RWPE2 (cell line): ENCODE measurements around the gene OCA2.

Experiments
- ATAC-seq: fragments of 200-7000 bp; cut with Tn5 transposase; 3 replicates; pipeline ENCODE4 v1.9.1; 2021; ENCODE audit warnings: low read depth
- DNase-seq: peaks from one replicate; pipeline ENCODE4 v3.0.0-alpha.2; 2020; ENCODE audit warnings: low spot score
- H3K27ac ChIP-seq: fragments of 450-650 bp; 2 replicates; pipeline ENCODE4 v1.5.1; 2017; ENCODE audit warnings: mild to moderate bottlenecking; ENCODE audit not compliant: poor library complexity, severe bottlenecking
- H3K27me3 ChIP-seq: fragments of 250-450 bp; sonication (Bioruptor Pico); 2 replicates; pipeline ENCODE4 v1.5.1; 2021; ENCODE audit warnings: mild to moderate bottlenecking, moderate library complexity; ENCODE audit not compliant: insufficient read depth, poor library complexity, severe bottlenecking
- H3K36me3 ChIP-seq: fragments of 250-450 bp; sonication (Bioruptor Pico); 2 replicates; pipeline ENCODE4 v1.5.1; 2020; ENCODE audit warnings: low read depth, mild to moderate bottlenecking, moderate library complexity
- H3K4me1 ChIP-seq: fragments of 250-450 bp; sonication (Bioruptor Pico); 2 replicates; pipeline ENCODE4 v1.5.1; 2021; ENCODE audit warnings: mild to moderate bottlenecking, moderate library complexity; ENCODE audit not compliant: insufficient read depth, poor library complexity, severe bottlenecking
- H3K4me3 ChIP-seq: fragments of 250-450 bp; sonication (Bioruptor Pico); 2 replicates; pipeline ENCODE4 v1.5.1; 2021; ENCODE audit warnings: mild to moderate bottlenecking, moderate library complexity; ENCODE audit not compliant: severe bottlenecking
- H3K9me3 ChIP-seq: fragments of 250-450 bp; sonication (Bioruptor Pico); 2 replicates; pipeline ENCODE4 v1.5.1; 2021; ENCODE audit warnings: mild to moderate bottlenecking, moderate library complexity; ENCODE audit not compliant: severe bottlenecking
- TF ChIP-seq, protein P1 (sequence below): fragments of 450-650 bp; IDR thresholded peaks from one replicate; pipeline ENCODE4 v1.5.1; 2017; ENCODE audit warnings: mild to moderate bottlenecking, moderate library complexity; ENCODE audit not compliant: poor library complexity, severe bottlenecking

The OCA2 gene

GRCh38 chr15:27784107-27784506 lies 315.0 kb downstream of the OCA2 start:
- ATAC-seq (no peak; the same call in 2 of the 3 replicates), DNase-seq (no peak)
- no peak overlapping the region for H3K4me3 ChIP-seq

DNA sequence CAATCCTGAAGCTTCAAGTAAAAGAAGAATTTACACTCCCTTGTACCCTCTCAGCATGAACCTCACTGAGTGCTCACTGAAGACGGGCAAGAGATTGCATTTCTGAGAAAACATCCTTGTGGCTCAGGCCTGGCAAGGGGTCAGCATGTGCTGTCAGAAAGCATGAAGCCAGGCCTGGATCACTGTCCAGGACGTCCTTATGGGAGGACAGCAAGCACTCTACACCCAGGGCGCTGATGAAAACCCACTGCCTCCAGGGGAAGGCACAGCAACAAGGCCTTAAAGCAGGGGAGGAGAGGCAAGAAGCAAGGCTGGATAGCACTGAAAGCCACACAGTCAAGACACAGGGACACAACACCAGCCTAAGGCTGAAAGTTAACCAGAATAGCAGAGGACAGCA lies 315.4 kb downstream of the OCA2 start:
- Histone ChIP-seq H3K36me3 (no peaks in the 10 kb centered on the region), H3K4me1 (no peaks in the 10 kb centered on the region), H3K27ac (no peak overlapping the region), H3K9me3 (peaks cover 6% of the 10 kb centered on the region), H3K27me3 (peaks cover 37% of the 10 kb centered on the region), H3K4me3 (no peak overlapping the region)
- DNase-seq (no peak), ATAC-seq (no peak)
- TF ChIP-seq, protein P1, sequence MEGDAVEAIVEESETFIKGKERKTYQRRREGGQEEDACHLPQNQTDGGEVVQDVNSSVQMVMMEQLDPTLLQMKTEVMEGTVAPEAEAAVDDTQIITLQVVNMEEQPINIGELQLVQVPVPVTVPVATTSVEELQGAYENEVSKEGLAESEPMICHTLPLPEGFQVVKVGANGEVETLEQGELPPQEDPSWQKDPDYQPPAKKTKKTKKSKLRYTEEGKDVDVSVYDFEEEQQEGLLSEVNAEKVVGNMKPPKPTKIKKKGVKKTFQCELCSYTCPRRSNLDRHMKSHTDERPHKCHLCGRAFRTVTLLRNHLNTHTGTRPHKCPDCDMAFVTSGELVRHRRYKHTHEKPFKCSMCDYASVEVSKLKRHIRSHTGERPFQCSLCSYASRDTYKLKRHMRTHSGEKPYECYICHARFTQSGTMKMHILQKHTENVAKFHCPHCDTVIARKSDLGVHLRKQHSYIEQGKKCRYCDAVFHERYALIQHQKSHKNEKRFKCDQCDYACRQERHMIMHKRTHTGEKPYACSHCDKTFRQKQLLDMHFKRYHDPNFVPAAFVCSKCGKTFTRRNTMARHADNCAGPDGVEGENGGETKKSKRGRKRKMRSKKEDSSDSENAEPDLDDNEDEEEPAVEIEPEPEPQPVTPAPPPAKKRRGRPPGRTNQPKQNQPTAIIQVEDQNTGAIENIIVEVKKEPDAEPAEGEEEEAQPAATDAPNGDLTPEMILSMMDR: no peak

More at GRCh38 chr15:27784107-27784506, 315.0 kb downstream of the OCA2 start:
- peaks cover 6% of the 10 kb centered on the region for H3K9me3 ChIP-seq
- no peak overlapping the region for H3K27ac ChIP-seq
- TF ChIP-seq, protein P1: no peak
- H3K4me1 ChIP-seq: no peaks in the 10 kb centered on the region
- H3K27me3 ChIP-seq: peaks cover 35% of the 10 kb centered on the region
- H3K36me3 ChIP-seq: no peaks in the 10 kb centered on the region

GRCh38 chr15:27782125-27782524 lies 317.0 kb downstream of the OCA2 start:
- Histone ChIP-seq H3K27me3 (peaks cover 37% of the 10 kb centered on the region), H3K4me1 (no peaks in the 10 kb centered on the region), H3K36me3 (no peaks in the 10 kb centered on the region), H3K9me3 (peaks cover 6% of the 10 kb centered on the region), H3K4me3 (no peak overlapping the region), H3K27ac (no peak overlapping the region)
- TF ChIP-seq, protein P1: no peak
- ATAC-seq (no peak), DNase-seq (no peak)

DNA sequence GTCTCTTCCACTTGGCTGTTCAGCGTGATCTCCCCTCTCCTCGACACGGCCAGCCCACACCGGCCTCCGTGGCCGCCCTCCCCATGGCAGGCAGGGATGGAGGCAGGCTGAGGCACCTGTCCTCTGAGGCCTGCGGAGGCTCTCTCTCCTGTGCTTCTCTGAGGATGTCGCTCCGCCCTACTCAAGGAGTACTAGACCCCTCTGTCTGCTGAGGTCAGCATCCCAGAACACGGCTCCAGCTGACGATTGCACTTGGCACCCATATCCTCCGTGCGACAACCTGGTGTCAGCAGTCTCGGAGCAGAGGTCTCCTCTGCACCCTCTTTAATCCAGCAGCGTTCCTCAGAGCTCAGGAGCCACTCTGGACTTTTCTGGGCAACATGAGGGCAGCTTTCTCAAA lies 322.6 kb downstream of the OCA2 start:
- Histone ChIP-seq H3K27me3 (peaks cover 12% of the 10 kb centered on the region), H3K4me1 (no peaks in the 10 kb centered on the region), H3K27ac (no peak overlapping the region), H3K36me3 (no peaks in the 10 kb centered on the region), H3K9me3 (peaks cover 6% of the 10 kb centered on the region), H3K4me3 (no peak overlapping the region)
- TF ChIP-seq, protein P1: no peak
- no peak for DNase-seq
- no peak for ATAC-seq

DNA sequence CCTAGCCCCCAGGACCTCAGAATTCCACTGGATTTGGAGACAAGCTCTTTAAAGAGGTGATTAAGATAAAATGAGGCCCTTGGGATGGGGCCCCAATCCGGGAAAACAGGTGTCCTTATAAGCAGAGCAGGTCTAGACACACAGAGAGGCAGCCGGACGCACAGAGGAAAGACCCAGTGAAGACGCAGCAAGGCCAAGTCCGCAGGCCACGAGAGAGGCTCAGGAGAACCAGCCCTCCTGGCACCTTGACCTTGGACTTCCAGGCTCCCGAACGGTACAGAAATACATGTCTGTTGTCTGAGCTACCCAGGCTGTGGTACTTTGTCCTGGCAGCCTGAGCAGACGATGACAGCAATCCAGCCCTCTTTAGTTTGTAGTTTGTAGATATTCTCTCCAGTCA lies 324.5 kb downstream of the OCA2 start:
- TF ChIP-seq, protein P1: no peak
- H3K27me3 ChIP-seq: peaks cover 8% of the 10 kb centered on the region

More for the DNA sequence above, 324.5 kb downstream of the OCA2 start:
- Histone ChIP-seq H3K36me3 (no peaks in the 10 kb centered on the region), H3K9me3 (peaks cover 4% of the 10 kb centered on the region), H3K27ac (no peak overlapping the region), H3K4me1 (no peaks in the 10 kb centered on the region), H3K4me3 (no peak overlapping the region)
- DNase-seq (no peak), ATAC-seq (no peak)
